SK-N-SH treated with all-trans-retinoic acid at 6 μM for 48 hours (cell line): Measurements from ENCODE around the gene BMP2.

Experiments
- ATAC-seq: fragments of 200-7000 bp; cut with Tn5 transposase; 3 replicates; pipeline ENCODE4 v1.9.1; 2020; ENCODE audit warnings: mild to moderate bottlenecking, moderate library complexity
- ARNTL ChIP-seq: fragments of 450-650 bp; formaldehyde crosslinking; IDR thresholded peaks from 2 replicates; pipeline ENCODE4 v1.5.0; 2020; ENCODE audit warnings: low read depth, mild to moderate bottlenecking, moderate library complexity, borderline replicate concordance
- BACH2 ChIP-seq: fragments of 250-450 bp; sonication (Bioruptor Pico); IDR thresholded peaks from 2 replicates; pipeline ENCODE4 v1.9.0; 2021; ENCODE audit warnings: mild to moderate bottlenecking, borderline replicate concordance
- CSDC2 ChIP-seq: fragments of 250-450 bp; sonication (Bioruptor Pico); IDR thresholded peaks from 2 replicates; pipeline ENCODE4 v1.5.0; 2020; ENCODE audit warnings: mild to moderate bottlenecking, moderate library complexity
- GLIS3 ChIP-seq: fragments of 250-450 bp; sonication (Bioruptor Pico); IDR thresholded peaks from 2 replicates; pipeline ENCODE4 v1.5.0; 2020; ENCODE audit warnings: mild to moderate bottlenecking, moderate library complexity
- ISL1 ChIP-seq: fragments of 250-450 bp; sonication (Bioruptor Pico); IDR thresholded peaks from 2 replicates; pipeline ENCODE4 v2.1.2; 2022; ENCODE audit warnings: mild to moderate bottlenecking, moderate library complexity
- OSR1 ChIP-seq: fragments of 250-450 bp; sonication (Bioruptor Pico); IDR thresholded peaks from 2 replicates; pipeline ENCODE4 v1.8.0; 2022; ENCODE audit warnings: moderate library complexity, mild to moderate bottlenecking, inconsistent platforms
- RARB ChIP-seq: fragments of 250-450 bp; sonication (Bioruptor Pico); IDR thresholded peaks from 2 replicates; pipeline ENCODE4 v1.8.0; 2021; ENCODE audit warnings: mild to moderate bottlenecking, moderate library complexity
- SNAI2 ChIP-seq: fragments of 250-450 bp; sonication (Bioruptor Pico); IDR thresholded peaks from 2 replicates; pipeline ENCODE4 v1.5.0; 2020; ENCODE audit warnings: mild to moderate bottlenecking, moderate library complexity
- TCF4 ChIP-seq: fragments of 250-450 bp; sonication (Bioruptor Pico); IDR thresholded peaks from 2 replicates; pipeline ENCODE4 v1.8.0; 2021; ENCODE audit warnings: mild to moderate bottlenecking, moderate library complexity, borderline replicate concordance
- TOX ChIP-seq: fragments of 250-450 bp; sonication (Bioruptor Pico); IDR thresholded peaks from 2 replicates; pipeline ENCODE4 v1.8.0; 2021; ENCODE audit warnings: mild to moderate bottlenecking, moderate library complexity, borderline replicate concordance
- ZC3H10 ChIP-seq: fragments of 250-450 bp; sonication (Bioruptor Pico); IDR thresholded peaks from 2 replicates; pipeline ENCODE4 v1.5.1; 2021; ENCODE audit warnings: mild to moderate bottlenecking, moderate library complexity
- ZFP3 ChIP-seq: fragments of 250-450 bp; sonication (Bioruptor Pico); IDR thresholded peaks from 2 replicates; pipeline ENCODE4 v1.5.0; 2020; ENCODE audit warnings: mild to moderate bottlenecking, moderate library complexity
- ZFP30 ChIP-seq: fragments of 450-650 bp; formaldehyde crosslinking; IDR thresholded peaks from 2 replicates; pipeline ENCODE4 v1.5.0; 2022; ENCODE audit warnings: mild to moderate bottlenecking, moderate library complexity
- ZNF565 ChIP-seq: fragments of 450-650 bp; formaldehyde crosslinking; conservative IDR thresholded peaks from 2 replicates; pipeline ENCODE4 v1.5.0; 2020; ENCODE audit warnings: low read depth, mild to moderate bottlenecking, moderate library complexity
- ZNF70 ChIP-seq: fragments of 450-650 bp; formaldehyde crosslinking; IDR thresholded peaks from 2 replicates; pipeline ENCODE4 v1.5.0; 2020; ENCODE audit warnings: mild to moderate bottlenecking, moderate library complexity
- ZNF8 ChIP-seq: fragments of 450-650 bp; formaldehyde crosslinking; IDR thresholded peaks from 2 replicates; pipeline ENCODE4 v1.5.0; 2020; ENCODE audit warnings: mild to moderate bottlenecking, moderate library complexity
- TF ChIP-seq, protein P1 (sequence below): fragments of 250-450 bp; sonication (Bioruptor Pico); IDR thresholded peaks from 2 replicates; pipeline ENCODE4 v1.8.0; 2020; ENCODE audit warnings: mild to moderate bottlenecking, moderate library complexity, borderline replicate concordance
- TF ChIP-seq, protein P2 (sequence below): fragments of 250-450 bp; sonication (Bioruptor Pico); IDR thresholded peaks from 2 replicates; pipeline ENCODE4 v1.8.0; 2021; ENCODE audit warnings: low read depth, mild to moderate bottlenecking, moderate library complexity, borderline replicate concordance
- TF ChIP-seq, protein P3 (sequence below): fragments of 250-450 bp; sonication (Bioruptor Pico); IDR thresholded peaks from 2 replicates; pipeline ENCODE4 v1.5.0; 2020; ENCODE audit warnings: mild to moderate bottlenecking, moderate library complexity
- TF ChIP-seq, protein P4 (sequence below): fragments of 250-450 bp; sonication (Bioruptor Pico); IDR thresholded peaks from 2 replicates; pipeline ENCODE4 v1.5.1; 2020; ENCODE audit warnings: low read depth, mild to moderate bottlenecking, moderate library complexity
- TF ChIP-seq, protein P5 (sequence below): fragments of 250-450 bp; sonication (Bioruptor Pico); IDR thresholded peaks from 2 replicates; pipeline ENCODE4 v1.5.1; 2021; ENCODE audit warnings: mild to moderate bottlenecking, moderate library complexity

The BMP2 gene

DNA sequence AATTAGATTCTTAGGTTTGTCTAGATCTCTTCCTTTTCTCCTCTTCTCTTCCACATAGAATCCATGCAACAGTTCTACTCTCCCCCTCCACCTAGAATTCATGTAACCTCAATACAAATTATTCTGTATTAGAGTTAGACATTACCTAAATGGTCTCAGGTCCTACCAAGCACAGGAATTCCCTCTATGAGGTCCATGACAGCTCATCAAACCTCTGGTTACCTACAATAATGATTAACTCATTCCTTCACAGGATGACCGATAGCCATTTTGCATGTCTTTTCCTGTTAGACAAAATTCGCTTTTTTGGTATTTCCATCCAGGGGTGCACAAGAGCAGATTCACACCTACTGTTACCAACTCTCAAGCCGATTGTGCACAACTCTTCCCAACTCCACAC is 27.4 kb upstream of the BMP2 start:
- TF ChIP-seq BACH2 (CRISPR knock-in tag), result no peak
- no peak for TF ChIP-seq OSR1 (CRISPR knock-in tag)
- TF ChIP-seq, protein P1, sequence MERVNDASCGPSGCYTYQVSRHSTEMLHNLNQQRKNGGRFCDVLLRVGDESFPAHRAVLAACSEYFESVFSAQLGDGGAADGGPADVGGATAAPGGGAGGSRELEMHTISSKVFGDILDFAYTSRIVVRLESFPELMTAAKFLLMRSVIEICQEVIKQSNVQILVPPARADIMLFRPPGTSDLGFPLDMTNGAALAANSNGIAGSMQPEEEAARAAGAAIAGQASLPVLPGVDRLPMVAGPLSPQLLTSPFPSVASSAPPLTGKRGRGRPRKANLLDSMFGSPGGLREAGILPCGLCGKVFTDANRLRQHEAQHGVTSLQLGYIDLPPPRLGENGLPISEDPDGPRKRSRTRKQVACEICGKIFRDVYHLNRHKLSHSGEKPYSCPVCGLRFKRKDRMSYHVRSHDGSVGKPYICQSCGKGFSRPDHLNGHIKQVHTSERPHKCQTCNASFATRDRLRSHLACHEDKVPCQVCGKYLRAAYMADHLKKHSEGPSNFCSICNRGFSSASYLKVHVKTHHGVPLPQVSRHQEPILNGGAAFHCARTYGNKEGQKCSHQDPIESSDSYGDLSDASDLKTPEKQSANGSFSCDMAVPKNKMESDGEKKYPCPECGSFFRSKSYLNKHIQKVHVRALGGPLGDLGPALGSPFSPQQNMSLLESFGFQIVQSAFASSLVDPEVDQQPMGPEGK (CRISPR knock-in tag), result no peak
- TF ChIP-seq, protein P2, sequence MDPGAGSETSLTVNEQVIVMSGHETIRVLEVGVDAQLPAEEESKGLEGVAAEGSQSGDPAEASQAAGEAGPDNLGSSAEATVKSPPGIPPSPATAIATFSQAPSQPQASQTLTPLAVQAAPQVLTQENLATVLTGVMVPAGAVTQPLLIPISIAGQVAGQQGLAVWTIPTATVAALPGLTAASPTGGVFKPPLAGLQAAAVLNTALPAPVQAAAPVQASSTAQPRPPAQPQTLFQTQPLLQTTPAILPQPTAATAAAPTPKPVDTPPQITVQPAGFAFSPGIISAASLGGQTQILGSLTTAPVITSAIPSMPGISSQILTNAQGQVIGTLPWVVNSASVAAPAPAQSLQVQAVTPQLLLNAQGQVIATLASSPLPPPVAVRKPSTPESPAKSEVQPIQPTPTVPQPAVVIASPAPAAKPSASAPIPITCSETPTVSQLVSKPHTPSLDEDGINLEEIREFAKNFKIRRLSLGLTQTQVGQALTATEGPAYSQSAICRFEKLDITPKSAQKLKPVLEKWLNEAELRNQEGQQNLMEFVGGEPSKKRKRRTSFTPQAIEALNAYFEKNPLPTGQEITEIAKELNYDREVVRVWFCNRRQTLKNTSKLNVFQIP, result no peak
- no peak for TF ChIP-seq TCF4 (CRISPR knock-in tag)
- TF ChIP-seq, protein P3, sequence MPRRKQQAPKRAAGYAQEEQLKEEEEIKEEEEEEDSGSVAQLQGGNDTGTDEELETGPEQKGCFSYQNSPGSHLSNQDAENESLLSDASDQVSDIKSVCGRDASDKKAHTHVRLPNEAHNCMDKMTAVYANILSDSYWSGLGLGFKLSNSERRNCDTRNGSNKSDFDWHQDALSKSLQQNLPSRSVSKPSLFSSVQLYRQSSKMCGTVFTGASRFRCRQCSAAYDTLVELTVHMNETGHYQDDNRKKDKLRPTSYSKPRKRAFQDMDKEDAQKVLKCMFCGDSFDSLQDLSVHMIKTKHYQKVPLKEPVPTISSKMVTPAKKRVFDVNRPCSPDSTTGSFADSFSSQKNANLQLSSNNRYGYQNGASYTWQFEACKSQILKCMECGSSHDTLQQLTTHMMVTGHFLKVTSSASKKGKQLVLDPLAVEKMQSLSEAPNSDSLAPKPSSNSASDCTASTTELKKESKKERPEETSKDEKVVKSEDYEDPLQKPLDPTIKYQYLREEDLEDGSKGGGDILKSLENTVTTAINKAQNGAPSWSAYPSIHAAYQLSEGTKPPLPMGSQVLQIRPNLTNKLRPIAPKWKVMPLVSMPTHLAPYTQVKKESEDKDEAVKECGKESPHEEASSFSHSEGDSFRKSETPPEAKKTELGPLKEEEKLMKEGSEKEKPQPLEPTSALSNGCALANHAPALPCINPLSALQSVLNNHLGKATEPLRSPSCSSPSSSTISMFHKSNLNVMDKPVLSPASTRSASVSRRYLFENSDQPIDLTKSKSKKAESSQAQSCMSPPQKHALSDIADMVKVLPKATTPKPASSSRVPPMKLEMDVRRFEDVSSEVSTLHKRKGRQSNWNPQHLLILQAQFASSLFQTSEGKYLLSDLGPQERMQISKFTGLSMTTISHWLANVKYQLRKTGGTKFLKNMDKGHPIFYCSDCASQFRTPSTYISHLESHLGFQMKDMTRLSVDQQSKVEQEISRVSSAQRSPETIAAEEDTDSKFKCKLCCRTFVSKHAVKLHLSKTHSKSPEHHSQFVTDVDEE (CRISPR knock-in tag), result no peak
- no peak for TF ChIP-seq ZFP30 (CRISPR knock-in tag)
- ATAC-seq, result no peak

DNA sequence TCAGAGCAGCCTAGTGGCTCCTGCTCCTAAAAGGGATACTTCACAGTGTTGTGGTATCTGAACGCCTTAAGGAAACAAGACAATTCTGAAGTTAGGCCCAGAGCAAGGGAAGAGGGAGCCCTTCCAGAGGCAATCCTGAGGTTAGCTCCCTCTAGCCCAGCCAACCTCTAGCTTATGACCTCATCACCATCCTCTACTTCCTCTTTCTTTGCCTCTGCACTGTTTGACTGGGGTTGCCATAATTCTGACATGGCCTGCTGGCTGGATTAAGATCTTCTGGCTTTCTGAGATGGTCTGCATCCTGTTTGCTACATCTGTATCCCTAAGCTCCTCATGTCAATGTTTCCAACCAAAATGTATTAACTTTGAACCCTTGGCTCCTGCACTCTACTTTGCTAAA is 23.3 kb upstream of the BMP2 start:
- TF ChIP-seq ZNF565 (CRISPR knock-in tag) (no peak), ZFP30 (CRISPR knock-in tag) (no peak), ISL1 (no peak), OSR1 (CRISPR knock-in tag) (no peak), TCF4 (CRISPR knock-in tag) (no peak), TOX (CRISPR knock-in tag) (no peak), GLIS3 (CRISPR knock-in tag) (no peak), RARB (CRISPR knock-in tag) (no peak), ZFP3 (CRISPR knock-in tag) (no peak), BACH2 (CRISPR knock-in tag) (no peak), ZNF8 (CRISPR knock-in tag) (no peak), ZNF70 (CRISPR knock-in tag) (no peak), CSDC2 (CRISPR knock-in tag) (no peak), SNAI2 (CRISPR knock-in tag) (no peak), ZC3H10 (no peak), ARNTL (CRISPR knock-in tag) (no peak)
- TF ChIP-seq, protein P4, sequence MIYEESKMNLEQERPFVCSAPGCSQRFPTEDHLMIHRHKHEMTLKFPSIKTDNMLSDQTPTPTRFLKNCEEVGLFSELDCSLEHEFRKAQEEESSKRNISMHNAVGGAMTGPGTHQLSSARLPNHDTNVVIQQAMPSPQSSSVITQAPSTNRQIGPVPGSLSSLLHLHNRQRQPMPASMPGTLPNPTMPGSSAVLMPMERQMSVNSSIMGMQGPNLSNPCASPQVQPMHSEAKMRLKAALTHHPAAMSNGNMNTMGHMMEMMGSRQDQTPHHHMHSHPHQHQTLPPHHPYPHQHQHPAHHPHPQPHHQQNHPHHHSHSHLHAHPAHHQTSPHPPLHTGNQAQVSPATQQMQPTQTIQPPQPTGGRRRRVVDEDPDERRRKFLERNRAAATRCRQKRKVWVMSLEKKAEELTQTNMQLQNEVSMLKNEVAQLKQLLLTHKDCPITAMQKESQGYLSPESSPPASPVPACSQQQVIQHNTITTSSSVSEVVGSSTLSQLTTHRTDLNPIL (CRISPR knock-in tag), result no peak
- TF ChIP-seq, protein P5, sequence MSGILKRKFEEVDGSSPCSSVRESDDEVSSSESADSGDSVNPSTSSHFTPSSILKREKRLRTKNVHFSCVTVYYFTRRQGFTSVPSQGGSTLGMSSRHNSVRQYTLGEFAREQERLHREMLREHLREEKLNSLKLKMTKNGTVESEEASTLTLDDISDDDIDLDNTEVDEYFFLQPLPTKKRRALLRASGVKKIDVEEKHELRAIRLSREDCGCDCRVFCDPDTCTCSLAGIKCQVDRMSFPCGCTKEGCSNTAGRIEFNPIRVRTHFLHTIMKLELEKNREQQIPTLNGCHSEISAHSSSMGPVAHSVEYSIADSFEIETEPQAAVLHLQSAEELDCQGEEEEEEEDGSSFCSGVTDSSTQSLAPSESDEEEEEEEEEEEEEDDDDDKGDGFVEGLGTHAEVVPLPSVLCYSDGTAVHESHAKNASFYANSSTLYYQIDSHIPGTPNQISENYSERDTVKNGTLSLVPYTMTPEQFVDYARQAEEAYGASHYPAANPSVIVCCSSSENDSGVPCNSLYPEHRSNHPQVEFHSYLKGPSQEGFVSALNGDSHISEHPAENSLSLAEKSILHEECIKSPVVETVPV (CRISPR knock-in tag), result no peak
- TF ChIP-seq, protein P3 (CRISPR knock-in tag), result no peak
- TF ChIP-seq, protein P2, result no peak
- no peak for ATAC-seq
